MCF 10A (cell line): ENCODE data around the gene SHISA3. TPM values are rescaled to one million over a fixed set of nuclear protein-coding genes. Genes with fewer than 3 reads are reported as not detected.

Source experiments
- BruUV-seq: library from RNA; stranded (reverse); fragments of 400-500 nt; replicated peaks from 2 replicates; lab custom pipeline; 2021; lab: Mats Ljungman, UMichigan
- CTCF ChIA-PET: fragments of 300-600 bp; sonication (Branson Sonifier 250); formaldehyde crosslinking; extraction: SDS; loops from one replicate; lab custom pipeline; 2021; ENCODE audit warnings: antibody characterized with exemption, inconsistent platforms; lab: Yijun Ruan, JAX
- POLR2A ChIA-PET: fragments of 300-600, 350-650 bp; sonication (Branson Sonifier 250); formaldehyde crosslinking; extraction: SDS; loops from one replicate; lab custom pipeline; 2020; ENCODE audit warnings: antibody characterized with exemption, inconsistent platforms; lab: Yijun Ruan, JAX
- DNase-seq: peaks from one replicate; pipeline ENCODE4 v3.0.0-alpha.2; 2018; ENCODE audit not compliant: unreplicated experiment
- H3K27ac Mint-ChIP-seq: one replicate; pipeline ENCODE4 v1.8.0; 2022; ENCODE audit warnings: mild to moderate bottlenecking, low read depth, mixed read lengths; ENCODE audit not compliant: unreplicated experiment
- H3K27me3 Mint-ChIP-seq: one replicate; pipeline ENCODE4 v1.8.0; 2022; ENCODE audit warnings: mixed read lengths; ENCODE audit not compliant: insufficient read depth, unreplicated experiment
- H3K36me3 Mint-ChIP-seq: one replicate; pipeline ENCODE4 v1.8.0; 2022; ENCODE audit warnings: mild to moderate bottlenecking, moderate library complexity, mixed read lengths; ENCODE audit not compliant: insufficient read depth, unreplicated experiment
- H3K4me1 Mint-ChIP-seq: one replicate; pipeline ENCODE4 v1.8.0; 2022; ENCODE audit warnings: mixed read lengths; ENCODE audit not compliant: insufficient read depth, unreplicated experiment
- H3K4me3 Mint-ChIP-seq: one replicate; pipeline ENCODE4 v1.8.0; 2022; ENCODE audit warnings: mild to moderate bottlenecking, moderate library complexity, mixed read lengths; ENCODE audit not compliant: unreplicated experiment
- H3K9me3 Mint-ChIP-seq: one replicate; pipeline ENCODE4 v1.8.0; 2022; ENCODE audit warnings: mixed read lengths; ENCODE audit not compliant: unreplicated experiment
- CTCF ChIP-seq: fragments of 200-600 bp; IDR thresholded peaks from one replicate; pipeline ENCODE4 v1.8.0; 2022; ENCODE audit warnings: antibody characterized with exemption, mild to moderate bottlenecking; ENCODE audit not compliant: unreplicated experiment
- intact Hi-C: fragments of 100-400 bp; cut with micrococcal nuclease; formaldehyde crosslinking; loops from 2 replicates; pipeline ENCODE4 v1.14.1; 2022
- total RNA-seq: library from RNA; stranded (reverse); gene quantifications from 2 replicates; pipeline ENCODE4 v1.2.3, GENCODE V29; 2022

SHISA3 gene
- total RNA-seq, 1 experiment from 2014 or later = not detected

DNA sequence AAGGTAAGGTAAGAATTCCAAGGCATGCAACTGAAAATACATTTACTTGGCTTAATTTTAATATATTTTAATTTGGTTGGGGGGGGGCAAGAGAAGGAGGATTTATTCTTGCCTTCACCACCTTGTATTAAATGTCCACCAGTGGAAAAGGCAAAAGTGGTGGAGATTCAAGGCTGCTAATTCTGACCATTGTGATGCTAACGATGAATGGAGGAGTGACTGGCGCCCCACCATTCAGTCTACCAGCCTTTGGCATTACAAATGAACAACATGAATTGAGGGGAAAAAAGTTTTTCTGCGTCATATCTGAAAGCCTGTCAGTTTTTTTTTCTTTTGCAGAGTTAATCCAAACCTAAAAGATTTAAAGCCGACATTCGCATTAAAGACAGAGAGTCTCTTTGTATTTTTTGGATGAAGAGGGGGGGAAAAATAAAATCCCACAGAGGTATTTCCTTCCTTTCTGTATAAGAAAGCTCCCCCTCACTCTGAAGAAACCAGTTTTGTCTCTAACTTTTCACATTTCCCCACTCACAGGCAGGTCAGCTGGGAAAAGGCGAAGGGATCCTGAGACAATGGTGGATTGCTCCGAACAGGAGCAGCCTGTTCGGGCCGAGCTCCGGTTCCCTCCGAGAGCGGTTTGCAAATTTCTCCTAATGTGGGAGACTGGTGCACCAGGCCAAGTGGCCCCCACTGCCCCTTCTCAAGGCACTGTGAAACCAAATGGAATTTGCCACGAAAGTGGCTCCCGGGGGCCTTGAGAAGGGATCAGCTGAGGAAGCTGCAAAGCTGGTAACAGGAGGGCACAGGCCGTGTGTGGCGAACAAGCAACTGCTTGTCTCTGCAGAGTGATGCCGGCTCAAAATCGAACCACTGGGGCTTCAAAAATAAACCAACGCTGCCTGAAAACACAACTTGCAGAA is 28.1 kb downstream of the SHISA3 start:
- DNase-seq = no peak
- TF ChIP-seq CTCF = no peak
- H3K27me3 Mint-ChIP-seq = no peaks in the 10 kb centered on the region
- no peaks in the 10 kb centered on the region for H3K36me3 Mint-ChIP-seq
- CTCF ChIA-PET = no interaction called here
- H3K4me3 Mint-ChIP-seq = no peak overlapping the region
- H3K4me1 Mint-ChIP-seq = no peaks in the 10 kb centered on the region
- intact Hi-C loops = no loop called here
- POLR2A ChIA-PET = no interaction called here
- H3K9me3 Mint-ChIP-seq = no peaks in the 10 kb centered on the region
- BruUV-seq = no TSS peak
- no peak overlapping the region for H3K27ac Mint-ChIP-seq

DNA sequence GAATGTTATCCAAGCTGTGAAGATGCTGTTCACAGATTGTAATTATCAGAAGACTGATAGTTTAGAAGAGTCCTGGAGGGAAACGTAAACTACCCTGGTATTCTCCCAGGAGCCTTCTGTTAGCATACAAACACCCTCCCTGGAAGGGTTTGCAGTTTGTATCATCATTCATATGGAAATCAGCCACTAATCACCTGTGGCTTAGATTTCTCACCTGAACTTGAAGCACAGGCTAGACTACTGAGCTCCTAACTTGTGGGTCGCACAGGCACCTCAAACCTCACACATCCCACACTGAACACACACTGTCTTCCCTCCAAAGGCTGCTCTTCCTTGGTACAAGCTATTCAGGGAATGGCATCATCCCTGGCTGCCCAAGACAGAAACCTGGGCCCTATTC is 30.7 kb downstream of the SHISA3 start:
- Mint-ChIP-seq H3K9me3 (no peaks in the 10 kb centered on the region), H3K36me3 (no peaks in the 10 kb centered on the region), H3K4me3 (no peak overlapping the region), H3K4me1 (no peaks in the 10 kb centered on the region), H3K27ac (no peak overlapping the region), H3K27me3 (no peaks in the 10 kb centered on the region)
- POLR2A ChIA-PET = no interaction called here
- BruUV-seq = no TSS peak
- no peak for DNase-seq
- no peak for TF ChIP-seq CTCF
- CTCF ChIA-PET = interaction anchor here (0.5 kb wide), 1 partner anchor 11 kb away, joined by 3 read pairs; no protein-coding TSS in a partner anchor
- intact Hi-C loops = no loop called here

DNA sequence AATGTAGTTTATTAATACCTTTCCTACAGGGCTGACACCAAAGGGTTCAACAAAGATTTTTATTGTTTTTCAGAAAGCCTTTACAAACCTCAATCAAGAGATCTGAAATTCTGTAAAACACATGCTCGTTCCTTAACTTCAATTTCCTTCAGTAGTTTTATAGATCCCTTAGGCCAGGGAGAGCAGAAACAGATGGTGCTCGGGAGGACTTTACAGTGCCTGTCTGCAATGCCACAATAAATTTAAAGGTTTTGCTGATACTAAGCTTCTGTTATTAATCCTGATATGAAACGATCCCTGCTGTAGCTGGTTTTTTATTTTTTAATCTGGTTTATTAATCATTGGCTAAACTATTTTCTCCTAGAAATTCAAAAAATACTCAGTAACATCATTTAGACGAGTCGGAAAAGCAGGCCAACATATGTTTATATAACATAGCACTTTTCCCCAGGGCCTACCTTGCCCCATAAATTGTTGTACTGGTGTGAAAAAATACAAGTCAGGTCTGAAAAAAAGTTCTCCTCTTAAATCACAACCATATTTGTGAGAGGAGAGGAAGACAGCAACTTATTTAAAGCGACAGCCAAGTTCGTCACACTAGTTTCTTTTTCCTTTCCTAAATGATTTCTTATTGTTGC is 39.8 kb downstream of the SHISA3 start:
- Mint-ChIP-seq H3K4me3 (no peak overlapping the region), H3K4me1 (no peaks in the 10 kb centered on the region), H3K9me3 (no peaks in the 10 kb centered on the region), H3K27me3 (no peaks in the 10 kb centered on the region), H3K36me3 (no peaks in the 10 kb centered on the region), H3K27ac (no peak overlapping the region)
- no peak for TF ChIP-seq CTCF
- no TSS peak for BruUV-seq
- POLR2A ChIA-PET = no interaction called here
- no peak for DNase-seq
- CTCF ChIA-PET = no interaction called here
- intact Hi-C loops = no loop called here

DNA sequence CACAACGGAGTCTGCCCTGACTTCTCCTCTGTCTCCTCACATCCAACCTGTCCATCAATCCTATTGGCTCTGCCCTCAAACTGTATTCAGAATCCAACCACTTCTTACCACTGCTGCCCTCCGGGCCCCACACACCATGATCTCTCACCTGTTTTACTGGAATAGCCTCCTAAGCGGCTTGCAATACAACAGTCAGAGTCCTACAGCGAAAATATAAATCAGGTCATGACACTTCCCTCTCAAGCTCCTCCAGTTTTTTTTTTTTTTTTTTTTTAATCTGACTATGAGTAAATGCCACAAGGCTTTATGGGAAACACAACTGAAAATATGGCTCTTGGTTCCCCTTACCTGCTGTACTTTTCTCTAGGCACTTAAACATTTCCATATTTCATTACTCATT is 42.8 kb downstream of the SHISA3 start:
- no peaks in the 10 kb centered on the region for H3K27me3 Mint-ChIP-seq
- no TSS peak for BruUV-seq
- no peak for TF ChIP-seq CTCF
- H3K4me1 Mint-ChIP-seq = no peaks in the 10 kb centered on the region
- DNase-seq = no peak
- no peak overlapping the region for H3K4me3 Mint-ChIP-seq
- no peak overlapping the region for H3K27ac Mint-ChIP-seq
- ChIA-PET CTCF (interaction anchor here (0.6 kb wide), 1 partner anchor 146 kb away, joined by 3 read pairs; no protein-coding TSS in a partner anchor), POLR2A (no interaction called here)
- no peaks in the 10 kb centered on the region for H3K36me3 Mint-ChIP-seq
- H3K9me3 Mint-ChIP-seq = no peaks in the 10 kb centered on the region
- intact Hi-C loops = no loop called here
